ENCODE results near the gene EGFL8. TPM values are rescaled to one million over a fixed set of nuclear protein-coding genes. Genes with fewer than 3 reads are reported as not detected.
"Not testable (repeated sequence)": the region's sequence is repeated elsewhere in the genome, so short reads cannot be mapped to it uniquely, and the experiment has no call there.

Gene EGFL8
- total RNA-seq, 1 donor from 2014 or later = 31.3 TPM

- peak; percentile 97 for DNase-seq
Measured at GRCh38 chr6:32195902-32196681, 31.7 kb downstream of the EGFL8 start.

GRCh38 chr6:32196682-32197616 is 32.6 kb downstream of the EGFL8 start:
- DNase-seq = peak; percentile 52

GRCh38 chr6:32198345-32198696 is 33.9 kb downstream of the EGFL8 start:
- DNase-seq = no peak

- DNase-seq = no peak
Measured at GRCh38 chr6:32198866-32199265, 34.5 kb downstream of the EGFL8 start.

- DNase-seq = no peak
Measured at GRCh38 chr6:32200711-32201475, 36.5 kb downstream of the EGFL8 start.

GRCh38 chr6:32202186-32202585 is 37.8 kb downstream of the EGFL8 start:
- DNase-seq = no peak

GRCh38 chr6:32203426-32204267 is 39.3 kb downstream of the EGFL8 start:
- DNase-seq = no peak

GRCh38 chr6:32204268-32204715 is 39.9 kb downstream of the EGFL8 start:
- no peak for DNase-seq

GRCh38 chr6:32208996-32209395 is 44.6 kb downstream of the EGFL8 start:
- DNase-seq = no peak

GRCh38 chr6:32210191-32210601 is 45.8 kb downstream of the EGFL8 start:
- DNase-seq = no peak

GRCh38 chr6:32211432-32211831 is 47.0 kb downstream of the EGFL8 start:
- not testable (repeated sequence) for DNase-seq

- DNase-seq = no peak
Measured at GRCh38 chr6:32212076-32212760, 47.8 kb downstream of the EGFL8 start.

- DNase-seq = no peak
Measured at GRCh38 chr6:32213649-32214048, 49.3 kb downstream of the EGFL8 start.

GRCh38 chr6:32214126-32214525 is 49.7 kb downstream of the EGFL8 start:
- no peak for DNase-seq

- no peak for DNase-seq
Measured at GRCh38 chr6:32215617-32216016, 51.2 kb downstream of the EGFL8 start.

GRCh38 chr6:32216285-32216684 is 51.9 kb downstream of the EGFL8 start:
- DNase-seq = no peak

GRCh38 chr6:32216998-32217397 is 52.6 kb downstream of the EGFL8 start:
- DNase-seq = no peak

Data from tongue (tissue), 2 donors.